ENCODE measurements around the gene ATXN7. TPM values are rescaled to one million over a fixed set of nuclear protein-coding genes. Genes with fewer than 3 reads are reported as not detected.

ATXN7 gene
- total RNA-seq, 1 experiment from 2014 or later: 11.3 TPM

- Histone ChIP-seq H3K4me1 (ENCODE audit: insufficient read depth, low read length, poor library complexity, severe bottlenecking) (peaks cover 29% of the 10 kb centered on the region), H3K4me3 (ENCODE audit: low read depth, low read length, poor library complexity, severe bottlenecking) (no peak overlapping the region), H3K27me3 (replicated peaks; ENCODE audit: insufficient read depth, low read depth, low read length, poor library complexity) (no peaks in the 10 kb centered on the region), H3K36me3 (ENCODE audit: insufficient read depth, low read length, poor library complexity, severe bottlenecking) (no peaks in the 10 kb centered on the region), H3K27ac (ENCODE audit: low read depth, low read length, poor library complexity, severe bottlenecking) (no peak overlapping the region), H3K9me3 (ENCODE audit: low read depth, low read length, poor library complexity, severe bottlenecking) (no peaks in the 10 kb centered on the region)
- POLR2A ChIA-PET (ENCODE audit: low non-redundant PET): no interaction called here
- no TSS peak for BruUV-seq (replicated peaks)
- intact Hi-C loops (cut with micrococcal nuclease; ENCODE audit: unreplicated experiment): no loop called here
- TF ChIP-seq CTCF (conservative IDR thresholded peaks at IDR 0.05; ENCODE audit: low read depth, low read length): no peak
- TF ChIP-seq EZH2 (IDR thresholded peaks at IDR 0.05; ENCODE audit: borderline replicate concordance, low read depth, low read length, poor library complexity, severe bottlenecking): no peak
- no peak for DNase-seq (ENCODE audit: low spot score)
- CTCF ChIA-PET: no interaction called here
Observed at GRCh38 chr3:63970631-63971475, 107.2 kb downstream of the ATXN7 start.

- BruUV-seq (replicated peaks): no TSS peak
- POLR2A ChIA-PET (ENCODE audit: low non-redundant PET): no interaction called here
- H3K4me1 ChIP-seq (ENCODE audit: insufficient read depth, low read length, poor library complexity, severe bottlenecking): peaks cover 38% of the 10 kb centered on the region
- intact Hi-C loops (cut with micrococcal nuclease; ENCODE audit: unreplicated experiment): no loop called here
- DNase-seq (ENCODE audit: low spot score): no peak
- no peak overlapping the region for H3K4me3 ChIP-seq (ENCODE audit: low read depth, low read length, poor library complexity, severe bottlenecking)
- no peak overlapping the region for H3K27ac ChIP-seq (ENCODE audit: low read depth, low read length, poor library complexity, severe bottlenecking)
- TF ChIP-seq CTCF (conservative IDR thresholded peaks at IDR 0.05; ENCODE audit: low read depth, low read length): no peak
- TF ChIP-seq EZH2 (IDR thresholded peaks at IDR 0.05; ENCODE audit: borderline replicate concordance, low read depth, low read length, poor library complexity, severe bottlenecking): no peak
- no peaks in the 10 kb centered on the region for H3K9me3 ChIP-seq (ENCODE audit: low read depth, low read length, poor library complexity, severe bottlenecking)
- CTCF ChIA-PET: no interaction called here
- no peaks in the 10 kb centered on the region for H3K36me3 ChIP-seq (ENCODE audit: insufficient read depth, low read length, poor library complexity, severe bottlenecking)
- H3K27me3 ChIP-seq (replicated peaks; ENCODE audit: insufficient read depth, low read depth, low read length, poor library complexity): no peaks in the 10 kb centered on the region
Observed at GRCh38 chr3:63972196-63972595, 108.5 kb downstream of the ATXN7 start.

GRCh38 chr3:63972987-63973386, 109.3 kb downstream of the ATXN7 start:
- Histone ChIP-seq H3K4me3 (ENCODE audit: low read depth, low read length, poor library complexity, severe bottlenecking) (no peak overlapping the region), H3K36me3 (ENCODE audit: insufficient read depth, low read length, poor library complexity, severe bottlenecking) (no peaks in the 10 kb centered on the region), H3K27ac (ENCODE audit: low read depth, low read length, poor library complexity, severe bottlenecking) (no peak overlapping the region), H3K4me1 (ENCODE audit: insufficient read depth, low read length, poor library complexity, severe bottlenecking) (peaks cover 35% of the 10 kb centered on the region), H3K27me3 (replicated peaks; ENCODE audit: insufficient read depth, low read depth, low read length, poor library complexity) (no peaks in the 10 kb centered on the region), H3K9me3 (ENCODE audit: low read depth, low read length, poor library complexity, severe bottlenecking) (no peaks in the 10 kb centered on the region)
- CTCF ChIA-PET: no interaction called here
- TF ChIP-seq CTCF (conservative IDR thresholded peaks at IDR 0.05; ENCODE audit: low read depth, low read length): no peak
- DNase-seq (ENCODE audit: low spot score): no peak
- POLR2A ChIA-PET (ENCODE audit: low non-redundant PET): no interaction called here
- BruUV-seq (replicated peaks): no TSS peak
- intact Hi-C loops (cut with micrococcal nuclease; ENCODE audit: unreplicated experiment): no loop called here
